Measurements from ENCODE around the gene CST4. TPM values are rescaled to one million over a fixed set of nuclear protein-coding genes. Genes with fewer than 3 reads are reported as not detected.
"Not testable (repeated sequence)": the region's sequence is repeated elsewhere in the genome, so short reads cannot be mapped to it uniquely, and the experiment has no call there.

Gene CST4
- total RNA-seq = not detected

DNA sequence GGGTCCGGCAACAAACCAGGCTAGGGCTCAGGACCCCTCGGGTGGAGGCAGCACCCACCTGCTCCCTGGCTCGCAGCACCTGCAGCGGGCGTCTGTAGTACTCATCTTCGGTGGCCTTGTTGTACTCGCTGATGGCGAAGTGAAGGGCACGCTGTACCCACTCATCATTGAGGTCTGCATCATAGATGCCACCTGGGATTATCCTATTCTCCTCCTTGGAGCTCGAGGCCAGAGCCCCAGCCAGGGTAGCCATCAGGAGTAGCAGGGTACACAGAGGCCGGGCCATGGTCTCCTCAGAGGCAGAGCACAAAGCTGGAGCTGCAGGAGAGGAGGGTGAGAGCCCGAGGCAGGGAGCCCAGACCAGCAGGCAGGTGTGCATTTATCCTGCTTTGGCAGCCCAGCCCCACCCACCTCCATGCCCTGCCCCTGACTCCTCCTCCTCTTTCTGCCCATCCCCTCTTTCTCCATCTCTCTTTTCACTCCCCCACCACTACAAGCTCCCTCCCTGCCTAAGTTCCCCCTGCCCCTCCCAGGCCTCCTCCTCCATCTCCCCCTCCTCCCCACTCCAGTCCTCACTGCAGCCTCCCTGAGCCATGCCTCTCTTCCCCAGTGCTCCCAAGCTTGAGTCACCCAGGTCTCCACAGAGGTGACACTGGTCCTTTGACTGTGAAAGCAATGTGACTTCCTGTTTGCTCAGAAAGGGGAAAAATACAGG is at the start of gene CST4:
CST4 (minus strand) TSS at position 355 of the 715 bp plus-strand sequence; CDS start at position 286, 69 bp downstream.
- H3K27me3 Mint-ChIP-seq; H3K4me3 Mint-ChIP-seq; H3K9me3 Mint-ChIP-seq; DNase-seq; ATAC-seq (ENCODE audit: low read depth); H3K36me3 Mint-ChIP-seq; H3K27ac Mint-ChIP-seq; POLR2A ChIA-PET; H3K4me1 Mint-ChIP-seq: not testable (repeated sequence)

- peaks cover 22% of the 10 kb centered on the region for H3K27me3 Mint-ChIP-seq
- POLR2A ChIA-PET; H3K4me1 Mint-ChIP-seq; H3K27ac Mint-ChIP-seq; DNase-seq; H3K9me3 Mint-ChIP-seq; H3K36me3 Mint-ChIP-seq; ATAC-seq (ENCODE audit: low read depth); H3K4me3 Mint-ChIP-seq: not testable (repeated sequence)
These were observed 46.6 kb upstream of the CST4 start for GRCh38 chr20:23735391-23735790.

- H3K36me3 Mint-ChIP-seq; H3K9me3 Mint-ChIP-seq; H3K4me3 Mint-ChIP-seq; ATAC-seq (ENCODE audit: low read depth); H3K27ac Mint-ChIP-seq; DNase-seq; POLR2A ChIA-PET; H3K4me1 Mint-ChIP-seq: not testable (repeated sequence)
- H3K27me3 Mint-ChIP-seq = peaks cover 22% of the 10 kb centered on the region
These were observed 46.1 kb upstream of the CST4 start for GRCh38 chr20:23734949-23735348.

DNA sequence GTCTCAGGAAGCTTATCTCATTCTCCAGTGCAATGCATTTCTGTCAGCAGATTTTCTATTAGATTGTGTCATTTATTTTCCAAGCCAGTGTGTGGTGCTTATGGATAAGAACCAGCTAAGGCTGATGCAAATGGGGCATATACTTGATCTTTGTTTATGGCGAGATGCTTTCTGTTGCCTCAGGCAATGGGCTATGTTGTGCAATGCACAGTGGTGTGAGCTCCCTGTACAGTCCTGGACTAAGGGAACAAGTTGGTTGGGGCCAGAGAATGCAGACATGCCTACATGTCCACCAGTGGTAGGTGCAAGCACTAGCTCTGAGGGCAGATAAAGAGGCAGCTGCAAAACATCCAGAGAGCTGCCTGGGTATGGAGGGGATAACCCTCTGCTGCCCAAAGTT is 45.6 kb upstream of the CST4 start:
- H3K27ac Mint-ChIP-seq; H3K9me3 Mint-ChIP-seq; H3K4me1 Mint-ChIP-seq; DNase-seq; ATAC-seq (ENCODE audit: low read depth); H3K36me3 Mint-ChIP-seq; POLR2A ChIA-PET; H3K4me3 Mint-ChIP-seq: not testable (repeated sequence)
- H3K27me3 Mint-ChIP-seq = peaks cover 22% of the 10 kb centered on the region

DNA sequence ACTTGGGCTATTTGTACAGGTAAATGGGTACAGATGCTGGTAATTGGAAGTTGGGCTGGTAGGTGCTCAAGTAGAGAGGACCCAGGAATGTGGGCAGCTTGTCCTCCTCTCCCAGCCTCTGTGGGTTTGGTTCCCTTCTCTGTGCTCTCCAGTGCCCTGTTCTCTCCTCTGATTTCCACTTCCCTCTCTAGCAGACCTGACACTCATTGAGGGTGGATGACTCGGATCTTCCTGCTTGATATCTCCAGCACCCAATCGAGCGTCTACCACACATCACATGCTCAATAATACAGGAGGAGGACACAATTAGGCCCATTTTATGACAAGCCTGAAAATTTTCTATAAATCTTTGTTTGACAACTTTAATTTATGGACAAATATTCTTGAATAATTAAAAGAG is 38.2 kb upstream of the CST4 start:
- no peak for ATAC-seq (ENCODE audit: low read depth)
- Mint-ChIP-seq H3K4me3 (no peak overlapping the region), H3K9me3 (no peaks in the 10 kb centered on the region), H3K36me3 (no peaks in the 10 kb centered on the region), H3K27me3 (peaks cover under 1% of the 10 kb centered on the region), H3K27ac (no peak overlapping the region), H3K4me1 (no peaks in the 10 kb centered on the region)
- POLR2A ChIA-PET = no interaction called here
- DNase-seq = no peak

- H3K36me3 Mint-ChIP-seq = no peaks in the 10 kb centered on the region
- POLR2A ChIA-PET = no interaction called here
- DNase-seq (no peak), ATAC-seq (ENCODE audit: low read depth) (no peak)
- no peaks in the 10 kb centered on the region for H3K9me3 Mint-ChIP-seq
- no peak overlapping the region for H3K4me3 Mint-ChIP-seq
- no peak overlapping the region for H3K27ac Mint-ChIP-seq
- no peaks in the 10 kb centered on the region for H3K4me1 Mint-ChIP-seq
- H3K27me3 Mint-ChIP-seq = peaks cover 3% of the 10 kb centered on the region
These were observed 36.3 kb upstream of the CST4 start for GRCh38 chr20:23725102-23725501.

DNA sequence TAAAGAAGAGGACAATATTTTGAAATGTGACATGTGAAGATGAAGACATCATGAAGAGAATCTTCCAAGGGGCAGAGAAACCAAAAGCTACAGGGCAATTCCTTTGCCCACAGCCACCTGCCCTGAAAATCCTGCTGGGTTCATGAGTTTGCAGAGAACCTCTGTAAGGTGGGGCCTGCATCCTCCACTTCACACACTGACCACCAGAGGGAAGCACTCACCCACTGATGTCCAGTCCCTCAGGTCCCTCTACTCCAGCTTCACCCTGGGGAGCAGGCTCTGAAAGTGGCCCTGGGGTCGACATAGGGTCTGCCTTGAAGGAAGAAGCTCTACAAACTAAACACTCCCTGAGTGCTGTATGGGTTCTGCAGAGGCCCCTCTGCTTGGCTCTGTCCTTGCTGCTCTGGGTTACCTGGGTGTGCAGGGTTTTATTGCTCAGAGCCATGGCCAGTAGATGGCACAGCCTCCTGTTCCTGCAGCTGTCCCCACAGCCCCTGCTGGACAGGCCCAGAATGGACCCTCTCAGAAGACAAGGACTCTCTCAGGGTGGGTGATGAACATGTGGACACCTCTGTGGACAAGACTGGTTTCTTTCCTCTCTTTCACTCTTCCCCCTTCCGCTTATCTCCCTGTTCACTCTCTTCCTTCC is 34.9 kb upstream of the CST4 start:
- H3K9me3 Mint-ChIP-seq, POLR2A ChIA-PET, H3K27me3 Mint-ChIP-seq, H3K4me3 Mint-ChIP-seq, H3K4me1 Mint-ChIP-seq, H3K36me3 Mint-ChIP-seq, H3K27ac Mint-ChIP-seq: not testable (repeated sequence)
- DNase-seq (peak; percentile 37), ATAC-seq (ENCODE audit: low read depth) (peak; percentile 50)

- H3K4me1 Mint-ChIP-seq; H3K9me3 Mint-ChIP-seq; DNase-seq; H3K36me3 Mint-ChIP-seq; H3K27ac Mint-ChIP-seq; H3K27me3 Mint-ChIP-seq; ATAC-seq (ENCODE audit: low read depth); POLR2A ChIA-PET; H3K4me3 Mint-ChIP-seq: not testable (repeated sequence)
These were observed 34.0 kb upstream of the CST4 start for GRCh38 chr20:23722851-23723250.

DNA sequence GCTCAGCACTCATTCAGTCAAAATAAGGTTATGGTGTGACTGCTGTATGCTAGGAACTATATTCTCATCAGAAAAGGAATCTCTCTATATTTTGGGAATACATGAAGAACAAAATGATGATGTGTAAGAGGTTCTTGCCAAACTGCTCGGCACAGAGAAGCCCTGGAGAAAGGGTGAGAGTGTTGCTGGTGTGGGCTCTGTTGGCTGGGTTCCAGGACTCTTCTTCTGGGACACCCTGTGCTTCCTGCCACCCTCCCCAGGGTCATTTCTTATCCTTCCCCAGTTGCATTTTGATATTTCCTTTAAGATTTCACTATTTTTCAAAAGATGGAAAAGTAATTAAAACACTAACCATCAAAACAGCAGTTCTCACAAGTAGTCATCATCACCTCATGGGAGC is 33.1 kb upstream of the CST4 start:
- POLR2A ChIA-PET = no interaction called here
- ATAC-seq (ENCODE audit: low read depth) (no peak), DNase-seq (no peak)
- H3K9me3 Mint-ChIP-seq = no peaks in the 10 kb centered on the region
- H3K36me3 Mint-ChIP-seq = no peaks in the 10 kb centered on the region
- no peak overlapping the region for H3K27ac Mint-ChIP-seq
- H3K4me3 Mint-ChIP-seq = no peak overlapping the region
- no peaks in the 10 kb centered on the region for H3K4me1 Mint-ChIP-seq
- H3K27me3 Mint-ChIP-seq = peaks cover 3% of the 10 kb centered on the region

DNA sequence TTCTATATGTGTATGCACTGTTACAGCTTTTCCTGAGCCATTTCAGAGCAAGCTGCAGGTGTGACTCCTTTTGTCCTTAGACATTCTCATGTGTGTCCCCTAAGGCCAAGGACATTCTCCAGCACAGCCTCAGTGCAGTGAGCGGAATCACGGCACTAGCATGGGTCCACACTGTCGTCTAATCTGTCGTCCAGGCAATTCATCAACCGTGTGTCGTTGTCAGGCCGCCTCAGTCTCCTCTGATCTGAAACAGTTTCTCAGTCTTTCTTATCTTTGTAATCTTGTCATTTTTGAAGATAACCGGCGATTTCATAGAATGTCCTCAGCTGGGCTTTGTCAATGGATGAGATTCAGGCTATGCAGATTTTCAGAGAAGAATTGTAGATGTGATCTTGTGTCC is 30.5 kb upstream of the CST4 start:
- H3K27ac Mint-ChIP-seq; H3K27me3 Mint-ChIP-seq; H3K4me3 Mint-ChIP-seq; H3K9me3 Mint-ChIP-seq; DNase-seq; ATAC-seq (ENCODE audit: low read depth); H3K4me1 Mint-ChIP-seq; POLR2A ChIA-PET; H3K36me3 Mint-ChIP-seq: not testable (repeated sequence)

DNA sequence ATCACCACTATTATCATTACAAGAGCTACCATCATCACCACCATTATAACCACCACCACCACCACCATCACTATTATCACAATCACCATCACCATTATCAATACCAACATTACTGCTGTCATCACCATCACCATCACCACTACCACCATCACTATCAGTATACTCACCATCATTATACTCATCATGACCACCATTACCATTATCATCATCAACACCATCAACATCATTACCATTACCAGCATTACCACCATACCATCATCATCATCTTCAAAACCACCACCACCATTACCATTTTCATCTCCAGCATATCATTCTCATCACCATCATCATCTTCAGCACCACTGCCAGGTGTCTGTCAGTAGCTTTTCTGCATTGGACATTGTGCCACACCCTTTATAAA is 22.9 kb upstream of the CST4 start:
- H3K4me1 Mint-ChIP-seq; H3K9me3 Mint-ChIP-seq; H3K36me3 Mint-ChIP-seq; H3K27ac Mint-ChIP-seq; POLR2A ChIA-PET; DNase-seq; H3K27me3 Mint-ChIP-seq; H3K4me3 Mint-ChIP-seq; ATAC-seq (ENCODE audit: low read depth): not testable (repeated sequence)

DNA sequence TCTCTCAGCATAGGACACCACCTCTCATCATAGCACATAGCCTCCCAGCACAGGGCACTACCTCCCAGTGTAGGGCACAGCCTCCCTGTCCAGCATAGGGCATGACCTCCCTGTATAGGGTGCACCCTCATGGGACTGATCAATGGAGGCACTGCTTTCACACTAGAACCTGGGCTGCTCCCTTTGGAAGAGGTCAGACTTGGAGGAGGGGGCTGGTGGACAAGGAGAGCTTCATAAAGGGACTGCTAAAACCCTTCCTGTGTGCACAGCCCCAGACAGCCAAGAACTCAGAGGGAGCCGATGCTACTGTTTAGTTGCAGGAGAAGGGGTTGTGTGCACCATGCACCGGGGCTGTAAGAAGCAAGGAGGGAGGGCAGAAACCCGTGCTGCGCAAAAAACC is 21.9 kb upstream of the CST4 start:
- no peak overlapping the region for H3K27ac Mint-ChIP-seq
- ATAC-seq (ENCODE audit: low read depth) (no peak), DNase-seq (no peak)
- H3K36me3 Mint-ChIP-seq = no peaks in the 10 kb centered on the region
- H3K9me3 Mint-ChIP-seq = no peaks in the 10 kb centered on the region
- POLR2A ChIA-PET = no interaction called here
- H3K27me3 Mint-ChIP-seq = peaks cover 6% of the 10 kb centered on the region
- no peaks in the 10 kb centered on the region for H3K4me1 Mint-ChIP-seq
- no peak overlapping the region for H3K4me3 Mint-ChIP-seq

DNA sequence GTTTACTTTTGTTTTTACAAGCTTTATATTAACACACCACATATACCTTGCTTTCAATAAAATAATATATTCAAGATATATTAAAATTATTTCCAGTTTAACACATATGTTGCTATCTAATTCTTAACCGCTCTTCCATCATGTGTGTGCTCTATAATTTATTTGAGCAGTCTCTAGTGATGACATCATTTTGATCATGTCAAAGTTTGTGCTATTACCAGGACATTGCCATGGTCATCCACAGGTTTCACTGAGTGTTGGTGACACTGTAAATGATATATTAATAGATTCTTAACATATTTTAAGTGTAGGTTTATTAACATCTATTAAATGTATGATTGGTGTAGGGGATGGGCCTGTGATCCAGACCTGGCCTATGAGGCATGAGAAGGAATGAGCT is 17.1 kb upstream of the CST4 start:
- ATAC-seq (ENCODE audit: low read depth) (no peak), DNase-seq (no peak)
- no peaks in the 10 kb centered on the region for H3K36me3 Mint-ChIP-seq
- no peaks in the 10 kb centered on the region for H3K4me1 Mint-ChIP-seq
- H3K9me3 Mint-ChIP-seq = no peaks in the 10 kb centered on the region
- POLR2A ChIA-PET = no interaction called here
- no peak overlapping the region for H3K4me3 Mint-ChIP-seq
- H3K27ac Mint-ChIP-seq = no peak overlapping the region
- peaks cover 17% of the 10 kb centered on the region for H3K27me3 Mint-ChIP-seq

DNA sequence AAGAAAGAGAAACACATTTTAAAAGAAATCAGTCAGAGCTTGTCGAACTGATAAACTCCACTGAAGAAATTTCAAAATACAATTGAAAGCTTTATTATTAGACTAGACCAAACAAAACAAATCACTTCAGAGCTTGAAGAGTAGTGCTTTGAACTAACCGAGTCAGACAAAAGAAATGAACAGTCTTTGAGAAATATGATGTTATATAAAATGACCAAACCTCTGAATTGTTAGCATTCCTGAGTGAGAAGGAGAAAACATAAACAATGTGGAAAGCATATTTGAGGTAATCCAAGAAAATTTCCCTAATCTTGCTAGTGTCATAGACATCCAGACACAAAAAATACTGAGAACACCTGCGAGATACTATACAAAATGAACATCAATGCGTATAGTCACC is 13.2 kb upstream of the CST4 start:
- no peaks in the 10 kb centered on the region for H3K36me3 Mint-ChIP-seq
- H3K27me3 Mint-ChIP-seq = peaks cover 14% of the 10 kb centered on the region
- POLR2A ChIA-PET = no interaction called here
- no peak for DNase-seq
- no peaks in the 10 kb centered on the region for H3K4me1 Mint-ChIP-seq
- no peak overlapping the region for H3K4me3 Mint-ChIP-seq
- no peak for ATAC-seq (ENCODE audit: low read depth)
- no peak overlapping the region for H3K27ac Mint-ChIP-seq
- no peaks in the 10 kb centered on the region for H3K9me3 Mint-ChIP-seq
